HepG2 (cell line): ENCODE measurements around the gene WNT9A. TPM values are rescaled to one million over a fixed set of nuclear protein-coding genes. Genes with fewer than 3 reads are reported as not detected.

Experiments used
- ATAC-seq: fragments of 200-7000 bp; cut with Tn5 transposase; 3 replicates; pipeline ENCODE4 v1.9.1; 2020; ENCODE audit warnings: mild to moderate bottlenecking, moderate library complexity
- BruUV-seq: library from RNA; stranded (reverse); fragments of 400-500 nt; replicated peaks from 2 replicates; lab custom pipeline; 2021; lab: Mats Ljungman, UMichigan
- CTCF ChIA-PET: fragments of 300-600 bp; formaldehyde crosslinking; extraction: SDS; loops from one replicate; lab custom pipeline; 2021; ENCODE audit warnings: low total read pairs, inconsistent platforms, low intra/inter-chr PET ratio; lab: Yijun Ruan, JAX
- POLR2A ChIA-PET: fragments of 350-600 bp; sonication (Branson Sonifier 250); formaldehyde crosslinking; loops from one replicate; lab custom pipeline; 2020; ENCODE audit warnings: antibody characterized with exemption, inconsistent platforms; lab: Yijun Ruan, JAX
- DNase-seq: peaks from one replicate; pipeline ENCODE4 v3.0.0-alpha.2; 2015; ENCODE audit warnings: low spot score
- FAIRE-seq: peaks from 3 replicates; lab custom pipeline; 2011; peaks lifted over from hg19 to GRCh38; lab: Jason Lieb, UNC
- H2AFZ ChIP-seq: one replicate; pipeline ENCODE4 v1.6.1; 2011; ENCODE audit warnings: low read length, inconsistent platforms
- H3K27ac ChIP-seq: fragments of 300-600 bp; 3 replicates; pipeline ENCODE4 v1.8.0; 2011; ENCODE audit warnings: mixed run types, mild to moderate bottlenecking, mixed read lengths, low read length, inconsistent platforms; ENCODE audit not compliant: insufficient read depth; ENCODE audit errors: extremely low read length
- H3K27me3 ChIP-seq, 2 experiments: fragments of 200-600 bp in 1 of 2; 2 replicates in 1 of 2; 3 replicates in 1 of 2; pipeline versions ENCODE4 v1.6.0 to v1.8.0; 2011; ENCODE audit warnings: low read length in 2 of 2, mild to moderate bottlenecking in 2 of 2, moderate library complexity in 2 of 2, inconsistent platforms in 1 of 2; ENCODE audit not compliant: insufficient read depth in 2 of 2, control insufficient read depth in 1 of 2
- H3K36me3 ChIP-seq, 2 experiments: fragments of 200-600 bp in 1 of 2; replicated peaks in 1 of 2; 2 replicates in 1 of 2; 3 replicates in 1 of 2; pipeline versions ENCODE4 v1.5.1 to v1.8.0; 2011; ENCODE audit warnings: low read length in 2 of 2, inconsistent platforms in 1 of 2; ENCODE audit not compliant: insufficient read depth in 2 of 2, control insufficient read depth in 1 of 2
- H3K4me1 ChIP-seq: 2 replicates; pipeline ENCODE4 v1.5.1; 2012; ENCODE audit warnings: low read length, inconsistent platforms; ENCODE audit not compliant: insufficient read depth
- H3K4me2 ChIP-seq: 2 replicates; pipeline ENCODE4 v1.6.0; 2011; ENCODE audit warnings: low read depth, low read length, inconsistent platforms
- H3K4me3 ChIP-seq, 3 experiments: fragments of 200-600 bp in 1 of 3; sonication (generic), shearing (Covaris generic) in 1 of 3; replicated peaks in 1 of 3; 2 replicates each; pipeline ENCODE4 v1.5.1; 2011 to 2016; ENCODE audit warnings: low read length in 3 of 3, inconsistent platforms in 2 of 3, low read depth in 2 of 3, mild to moderate bottlenecking in 2 of 3, control low read depth in 1 of 3, mixed read lengths in 1 of 3; ENCODE audit not compliant: insufficient read depth in 1 of 3
- H3K79me2 ChIP-seq: one replicate; pipeline ENCODE4 v1.6.1; 2011; ENCODE audit warnings: low read length, inconsistent platforms; ENCODE audit not compliant: insufficient read depth
- H3K9ac ChIP-seq: 2 replicates; pipeline ENCODE4 v1.6.0; 2011; ENCODE audit warnings: mild to moderate bottlenecking, low read depth, low read length, inconsistent platforms; ENCODE audit not compliant: insufficient read depth
- H3K9me3 ChIP-seq: 2 replicates; pipeline ENCODE4 v1.5.1; 2012; ENCODE audit warnings: mild to moderate bottlenecking, low read length
- H4K20me1 ChIP-seq: 2 replicates; pipeline ENCODE4 v1.6.0; 2011; ENCODE audit warnings: inconsistent platforms, mild to moderate bottlenecking, low read length, moderate library complexity; ENCODE audit not compliant: insufficient read depth
- CBFB ChIP-seq: sonication (generic); formaldehyde crosslinking; IDR thresholded peaks from 2 replicates; pipeline ENCODE4 v1.4.0; 2020; ENCODE audit warnings: missing genetic modification reagents
- HNRNPL ChIP-seq: fragments of 200-400 bp; formaldehyde crosslinking; IDR thresholded peaks from 2 replicates; pipeline ENCODE4 v1.6.1; 2017; ENCODE audit warnings: mild to moderate bottlenecking, low read depth, low read length
- KLF6 ChIP-seq: IDR thresholded peaks from 2 replicates; pipeline ENCODE4 v1.8.0; 2016; ENCODE audit warnings: missing biosample characterization, missing genetic modification reagents
- RBFOX2 ChIP-seq: fragments of 200-400 bp; formaldehyde crosslinking; IDR thresholded peaks from 2 replicates; pipeline ENCODE4 v1.6.1; 2017; ENCODE audit warnings: low read depth, mild to moderate bottlenecking, low read length
- THAP11 ChIP-seq: IDR thresholded peaks from 2 replicates; pipeline ENCODE4 v1.6.1; 2016; ENCODE audit warnings: missing biosample characterization, missing genetic modification reagents
- ZNF136 ChIP-seq: sonication (generic); formaldehyde crosslinking; IDR thresholded peaks from 2 replicates; pipeline ENCODE4 v1.8.1; 2022; ENCODE audit warnings: low read depth, mild to moderate bottlenecking, moderate library complexity, missing genetic modification reagents
- ZNF232 ChIP-seq: sonication (generic); formaldehyde crosslinking; IDR thresholded peaks from 2 replicates; pipeline ENCODE4 v1.4.0; 2020; ENCODE audit warnings: missing genetic modification reagents, borderline replicate concordance
- ZNF331 ChIP-seq: sonication (generic); formaldehyde crosslinking; IDR thresholded peaks from 2 replicates; pipeline ENCODE4 v1.4.0; 2020; ENCODE audit warnings: missing genetic modification reagents
- ZNF343 ChIP-seq: sonication (generic); formaldehyde crosslinking; IDR thresholded peaks from 2 replicates; pipeline ENCODE4 v1.4.0; 2020; ENCODE audit warnings: mild to moderate bottlenecking, missing genetic modification reagents
- ZNF549 ChIP-seq: sonication (generic); formaldehyde crosslinking; IDR thresholded peaks from 2 replicates; pipeline ENCODE4 v1.5.0; 2020; ENCODE audit warnings: missing genetic modification reagents
- ZNF678 ChIP-seq: sonication (generic); formaldehyde crosslinking; IDR thresholded peaks from 2 replicates; pipeline ENCODE4 v1.4.0; 2020; ENCODE audit warnings: mild to moderate bottlenecking, missing genetic modification reagents
- WGBS: methylation state at CpG from one replicate; pipeline ENCODE4 v1.1.6; 2017; ENCODE audit warnings: low lambda C conversion rate; 5-methylcytosine and 5-hydroxymethylcytosine counted together
- in situ Hi-C: cut with HindIII; loops from 2 replicates; pipeline ENCODE4 v1.10.0; 2017; ENCODE audit warnings: low pct_unique_long_range_greater_than_20kb; ENCODE audit not compliant: extremely low pct_ligation_motif_present
- intact Hi-C: fragments of 100-400 bp; cut with micrococcal nuclease; formaldehyde crosslinking; loops from one replicate; pipeline ENCODE4 v1.10.0; 2022; ENCODE audit not compliant: unreplicated experiment
- polyA plus RNA-seq, 8 experiments: library from polyadenylated mRNA; depleted of rRNA in 3 of 8; stranded (reverse) in 7 of 8; unstranded in 1 of 8; fragments of >200 nt; fragmentation: Illumina TruSeq in 4 of 8; extraction: Trizol in 4 of 8; gene quantifications; 2 replicates each; pipeline versions ENCODE4 v1.2.1 to v1.2.3, GENCODE V29; 2011 to 2016; ENCODE audit warnings: low read depth in 4 of 8, missing spikeins in 1 of 8, mixed read lengths in 1 of 8; ENCODE audit not compliant: insufficient read depth in 1 of 8
- total RNA-seq, 5 experiments: library from RNA; depleted of rRNA; stranded (reverse); fragments of >200 nt; fragmentation: Illumina TruSeq; extraction: Trizol; gene quantifications; 2 replicates each; pipeline ENCODE4 v1.2.3, GENCODE V29; 2016; ENCODE audit warnings: low read depth in 1 of 5
- TF ChIP-seq, protein P1 (sequence below): IDR thresholded peaks from 2 replicates; pipeline ENCODE4 v1.6.1; 2016; ENCODE audit warnings: low read depth, missing genetic modification reagents, missing compliant biosample characterization
- TF ChIP-seq, protein P2 (sequence below): IDR thresholded peaks from 2 replicates; pipeline ENCODE4 v1.6.1; 2016
- TF ChIP-seq, protein P3 (sequence below): sonication (generic); formaldehyde crosslinking; IDR thresholded peaks from 2 replicates; pipeline ENCODE4 v1.8.0; 2022; ENCODE audit warnings: missing genetic modification reagents, mild to moderate bottlenecking, borderline replicate concordance
- TF ChIP-seq, protein P4 (sequence below), 2 experiments: fragments of 450-650 bp in 1 of 2; sonication (generic) in 1 of 2; formaldehyde crosslinking; IDR thresholded peaks; 2 replicates each; pipeline versions ENCODE4 v1.5.0 to v1.8.0; 2020 to 2022; ENCODE audit warnings: mild to moderate bottlenecking in 1 of 2, missing genetic modification reagents in 1 of 2

WNT9A gene
- total and polyA plus RNA-seq, 2 of the 13 experiments (the other 11 are each of a cell fraction or from before 2014, with no cell fraction given): 0.04 TPM; not detected in 1

DNA sequence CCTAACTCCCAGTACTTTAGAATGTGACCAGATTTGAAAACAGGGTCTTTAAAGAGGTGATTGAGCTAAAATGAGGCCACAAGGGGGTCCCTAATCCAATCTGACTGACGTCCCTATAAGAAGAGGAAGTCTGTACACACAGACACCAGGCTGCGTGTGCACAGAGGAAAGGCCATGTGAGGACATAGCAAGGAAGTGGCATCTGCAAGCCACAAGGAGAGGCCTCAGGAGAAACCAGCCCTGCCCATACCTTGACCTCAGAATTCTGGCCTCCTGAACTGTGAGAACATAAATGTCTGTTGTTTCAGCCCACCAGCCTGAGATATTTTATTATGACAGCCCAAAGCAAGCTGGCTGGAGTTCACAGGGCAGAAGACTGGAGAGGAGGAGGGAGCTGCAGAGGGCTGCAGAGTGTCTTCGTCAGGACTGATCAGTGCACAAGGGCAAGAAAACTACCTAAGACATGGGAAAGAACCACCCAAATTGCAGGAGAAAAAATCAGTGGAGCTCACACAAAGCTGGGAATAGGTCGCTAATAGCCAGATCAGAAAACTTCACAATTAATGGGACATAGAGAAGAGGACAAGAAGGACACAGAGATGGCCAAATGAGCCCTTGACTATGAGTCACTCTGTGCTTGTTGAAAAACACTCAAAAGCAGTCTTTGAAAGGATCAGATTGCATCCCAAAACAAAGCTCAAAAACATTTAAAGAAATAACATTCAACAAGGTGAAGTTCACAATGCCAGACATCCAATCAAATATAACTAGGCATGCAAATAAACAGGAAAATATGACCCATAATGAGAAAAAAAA lies 14.1 kb upstream of the WNT9A start:
- no peaks in the 10 kb centered on the region for H3K79me2 ChIP-seq
- no peaks in the 10 kb centered on the region for H3K9me3 ChIP-seq
- no peak overlapping the region for H3K27ac ChIP-seq
- H3K4me1 ChIP-seq: no peaks in the 10 kb centered on the region
- TF ChIP-seq RBFOX2 (no peak), ZNF232 (CRISPR knock-in tag) (no peak), THAP11 (no peak), ZNF331 (CRISPR knock-in tag) (no peak), CBFB (CRISPR knock-in tag) (no peak), ZNF343 (no peak), HNRNPL (no peak), ZNF549 (CRISPR knock-in tag) (no peak), KLF6 (CRISPR knock-in tag) (no peak), ZNF136 (no peak), ZNF678 (CRISPR knock-in tag) (no peak)
- TF ChIP-seq, protein P1, sequence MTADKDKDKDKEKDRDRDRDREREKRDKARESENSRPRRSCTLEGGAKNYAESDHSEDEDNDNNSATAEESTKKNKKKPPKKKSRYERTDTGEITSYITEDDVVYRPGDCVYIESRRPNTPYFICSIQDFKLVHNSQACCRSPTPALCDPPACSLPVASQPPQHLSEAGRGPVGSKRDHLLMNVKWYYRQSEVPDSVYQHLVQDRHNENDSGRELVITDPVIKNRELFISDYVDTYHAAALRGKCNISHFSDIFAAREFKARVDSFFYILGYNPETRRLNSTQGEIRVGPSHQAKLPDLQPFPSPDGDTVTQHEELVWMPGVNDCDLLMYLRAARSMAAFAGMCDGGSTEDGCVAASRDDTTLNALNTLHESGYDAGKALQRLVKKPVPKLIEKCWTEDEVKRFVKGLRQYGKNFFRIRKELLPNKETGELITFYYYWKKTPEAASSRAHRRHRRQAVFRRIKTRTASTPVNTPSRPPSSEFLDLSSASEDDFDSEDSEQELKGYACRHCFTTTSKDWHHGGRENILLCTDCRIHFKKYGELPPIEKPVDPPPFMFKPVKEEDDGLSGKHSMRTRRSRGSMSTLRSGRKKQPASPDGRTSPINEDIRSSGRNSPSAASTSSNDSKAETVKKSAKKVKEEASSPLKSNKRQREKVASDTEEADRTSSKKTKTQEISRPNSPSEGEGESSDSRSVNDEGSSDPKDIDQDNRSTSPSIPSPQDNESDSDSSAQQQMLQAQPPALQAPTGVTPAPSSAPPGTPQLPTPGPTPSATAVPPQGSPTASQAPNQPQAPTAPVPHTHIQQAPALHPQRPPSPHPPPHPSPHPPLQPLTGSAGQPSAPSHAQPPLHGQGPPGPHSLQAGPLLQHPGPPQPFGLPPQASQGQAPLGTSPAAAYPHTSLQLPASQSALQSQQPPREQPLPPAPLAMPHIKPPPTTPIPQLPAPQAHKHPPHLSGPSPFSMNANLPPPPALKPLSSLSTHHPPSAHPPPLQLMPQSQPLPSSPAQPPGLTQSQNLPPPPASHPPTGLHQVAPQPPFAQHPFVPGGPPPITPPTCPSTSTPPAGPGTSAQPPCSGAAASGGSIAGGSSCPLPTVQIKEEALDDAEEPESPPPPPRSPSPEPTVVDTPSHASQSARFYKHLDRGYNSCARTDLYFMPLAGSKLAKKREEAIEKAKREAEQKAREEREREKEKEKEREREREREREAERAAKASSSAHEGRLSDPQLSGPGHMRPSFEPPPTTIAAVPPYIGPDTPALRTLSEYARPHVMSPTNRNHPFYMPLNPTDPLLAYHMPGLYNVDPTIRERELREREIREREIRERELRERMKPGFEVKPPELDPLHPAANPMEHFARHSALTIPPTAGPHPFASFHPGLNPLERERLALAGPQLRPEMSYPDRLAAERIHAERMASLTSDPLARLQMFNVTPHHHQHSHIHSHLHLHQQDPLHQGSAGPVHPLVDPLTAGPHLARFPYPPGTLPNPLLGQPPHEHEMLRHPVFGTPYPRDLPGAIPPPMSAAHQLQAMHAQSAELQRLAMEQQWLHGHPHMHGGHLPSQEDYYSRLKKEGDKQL (CRISPR knock-in tag): no peak
- TF ChIP-seq, protein P2, sequence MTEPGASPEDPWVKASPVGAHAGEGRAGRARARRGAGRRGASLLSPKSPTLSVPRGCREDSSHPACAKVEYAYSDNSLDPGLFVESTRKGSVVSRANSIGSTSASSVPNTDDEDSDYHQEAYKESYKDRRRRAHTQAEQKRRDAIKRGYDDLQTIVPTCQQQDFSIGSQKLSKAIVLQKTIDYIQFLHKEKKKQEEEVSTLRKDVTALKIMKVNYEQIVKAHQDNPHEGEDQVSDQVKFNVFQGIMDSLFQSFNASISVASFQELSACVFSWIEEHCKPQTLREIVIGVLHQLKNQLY (CRISPR knock-in tag): no peak
- TF ChIP-seq, protein P3, sequence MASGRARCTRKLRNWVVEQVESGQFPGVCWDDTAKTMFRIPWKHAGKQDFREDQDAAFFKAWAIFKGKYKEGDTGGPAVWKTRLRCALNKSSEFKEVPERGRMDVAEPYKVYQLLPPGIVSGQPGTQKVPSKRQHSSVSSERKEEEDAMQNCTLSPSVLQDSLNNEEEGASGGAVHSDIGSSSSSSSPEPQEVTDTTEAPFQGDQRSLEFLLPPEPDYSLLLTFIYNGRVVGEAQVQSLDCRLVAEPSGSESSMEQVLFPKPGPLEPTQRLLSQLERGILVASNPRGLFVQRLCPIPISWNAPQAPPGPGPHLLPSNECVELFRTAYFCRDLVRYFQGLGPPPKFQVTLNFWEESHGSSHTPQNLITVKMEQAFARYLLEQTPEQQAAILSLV: no peak
- TF ChIP-seq, protein P4, sequence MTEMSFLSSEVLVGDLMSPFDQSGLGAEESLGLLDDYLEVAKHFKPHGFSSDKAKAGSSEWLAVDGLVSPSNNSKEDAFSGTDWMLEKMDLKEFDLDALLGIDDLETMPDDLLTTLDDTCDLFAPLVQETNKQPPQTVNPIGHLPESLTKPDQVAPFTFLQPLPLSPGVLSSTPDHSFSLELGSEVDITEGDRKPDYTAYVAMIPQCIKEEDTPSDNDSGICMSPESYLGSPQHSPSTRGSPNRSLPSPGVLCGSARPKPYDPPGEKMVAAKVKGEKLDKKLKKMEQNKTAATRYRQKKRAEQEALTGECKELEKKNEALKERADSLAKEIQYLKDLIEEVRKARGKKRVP (CRISPR knock-in tag; IDR thresholded peaks at IDR 0.05): no peak
- H4K20me1 ChIP-seq: no peaks in the 10 kb centered on the region
- in situ Hi-C loops (no loop called here), intact Hi-C loops (no loop called here)
- DNase-seq: no peak
- no peak overlapping the region for H2AFZ ChIP-seq
- no peak overlapping the region for H3K4me3 ChIP-seq
- no peak overlapping the region for H3K9ac ChIP-seq
- ChIA-PET POLR2A (no interaction called here), CTCF (no interaction called here)
- H3K4me2 ChIP-seq: no peak overlapping the region
- 3% methylated on average over 4 of the region's 4 CpGs for WGBS
- BruUV-seq: no TSS peak
- FAIRE-seq: no peak
- H3K27me3 ChIP-seq: peaks cover 0 to 6% of the 10 kb centered on the region in 2 experiments; a peak in 1 of 5 replicates
- H3K36me3 ChIP-seq: no peaks in the 10 kb centered on the region
- ATAC-seq: no peak
